Fibroblast of skin of left quadriceps (primary cell): Measurements from ENCODE around the gene HMCN2.
A peak's percentile ranks its signal among the peaks of the same experiment; 100 is the strongest.
"Not testable (repeated sequence)": the region's sequence is repeated elsewhere in the genome, so short reads cannot be mapped to it uniquely, and the experiment has no call there.

Experiments
- DNase-seq, 2 experiments: peaks; one replicate each; pipeline ENCODE4 v3.0.0-alpha.2; 2013; ENCODE audit warnings: low read depth in 2 of 2

HMCN2 gene

GRCh38 chr9:130432362-130432761 is 166.8 kb downstream of the HMCN2 start:
- no peak for DNase-seq

DNA sequence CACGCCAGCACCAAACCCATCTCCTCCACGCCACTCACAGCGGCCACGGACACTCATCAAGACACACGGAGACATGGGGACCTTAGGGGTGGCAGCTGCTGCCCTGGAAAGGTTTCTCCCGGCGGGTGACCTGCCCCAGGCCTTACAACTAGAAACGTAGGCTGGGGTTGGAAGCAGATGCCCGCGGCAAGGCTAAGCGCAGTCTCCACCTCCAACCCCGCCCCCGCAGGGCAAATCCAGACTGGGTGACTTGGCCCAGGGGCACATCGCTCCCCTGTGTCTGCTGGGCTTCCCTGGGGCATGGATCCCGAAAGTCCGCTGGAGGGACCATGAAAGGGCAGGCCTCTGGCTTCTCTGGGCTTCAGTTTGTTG is 167.2 kb downstream of the HMCN2 start:
- no peak for DNase-seq

- DNase-seq: no peak
Observed at GRCh38 chr9:130433168-130433946, 167.8 kb downstream of the HMCN2 start.

- no peak for DNase-seq
Observed at GRCh38 chr9:130433947-130434262, 168.3 kb downstream of the HMCN2 start.

GRCh38 chr9:130434656-130435055 is 169.1 kb downstream of the HMCN2 start:
- not testable (repeated sequence) for DNase-seq

DNA sequence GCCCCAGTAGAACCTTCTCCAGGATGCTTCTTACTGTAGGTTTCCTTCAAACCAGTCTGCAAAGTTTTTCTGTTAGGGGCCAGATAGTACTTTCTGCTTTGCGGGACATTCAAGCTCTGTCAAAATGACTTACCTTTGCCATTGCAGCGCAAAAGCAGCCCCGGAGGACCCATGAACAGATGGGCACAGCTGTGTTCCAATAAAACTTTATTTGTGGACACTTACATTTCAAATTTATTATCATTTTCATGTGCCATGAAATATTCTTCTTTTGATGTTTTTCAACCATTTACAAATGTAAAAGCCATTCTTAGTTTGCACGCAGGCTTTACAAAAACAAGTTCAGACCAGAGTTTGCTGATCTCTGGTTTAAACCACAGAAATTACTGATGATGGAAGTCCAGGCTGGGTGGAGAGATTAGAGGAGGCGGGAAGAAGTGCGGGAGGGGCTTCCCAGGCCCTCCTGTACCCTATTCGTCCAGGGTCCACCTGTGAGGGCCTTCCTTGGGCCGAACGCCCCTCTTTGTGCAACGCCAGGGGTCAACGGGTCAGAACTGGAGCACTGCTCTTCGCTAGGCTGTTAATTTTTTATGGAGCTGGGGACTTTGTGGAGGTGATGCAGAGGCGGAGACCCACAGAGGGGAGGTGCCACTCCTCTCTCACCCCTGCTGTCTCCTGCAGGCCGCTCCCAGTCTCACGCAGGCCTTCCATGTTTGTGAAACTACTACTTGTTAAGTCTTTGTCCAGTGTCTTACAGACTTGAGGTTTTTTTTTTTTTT is 171.6 kb downstream of the HMCN2 start:
- DNase-seq: no peak

GRCh38 chr9:130438382-130438981 is 172.9 kb downstream of the HMCN2 start:
- no peak for DNase-seq

GRCh38 chr9:130441031-130441430 is 175.5 kb downstream of the HMCN2 start:
- DNase-seq: no peak

DNA sequence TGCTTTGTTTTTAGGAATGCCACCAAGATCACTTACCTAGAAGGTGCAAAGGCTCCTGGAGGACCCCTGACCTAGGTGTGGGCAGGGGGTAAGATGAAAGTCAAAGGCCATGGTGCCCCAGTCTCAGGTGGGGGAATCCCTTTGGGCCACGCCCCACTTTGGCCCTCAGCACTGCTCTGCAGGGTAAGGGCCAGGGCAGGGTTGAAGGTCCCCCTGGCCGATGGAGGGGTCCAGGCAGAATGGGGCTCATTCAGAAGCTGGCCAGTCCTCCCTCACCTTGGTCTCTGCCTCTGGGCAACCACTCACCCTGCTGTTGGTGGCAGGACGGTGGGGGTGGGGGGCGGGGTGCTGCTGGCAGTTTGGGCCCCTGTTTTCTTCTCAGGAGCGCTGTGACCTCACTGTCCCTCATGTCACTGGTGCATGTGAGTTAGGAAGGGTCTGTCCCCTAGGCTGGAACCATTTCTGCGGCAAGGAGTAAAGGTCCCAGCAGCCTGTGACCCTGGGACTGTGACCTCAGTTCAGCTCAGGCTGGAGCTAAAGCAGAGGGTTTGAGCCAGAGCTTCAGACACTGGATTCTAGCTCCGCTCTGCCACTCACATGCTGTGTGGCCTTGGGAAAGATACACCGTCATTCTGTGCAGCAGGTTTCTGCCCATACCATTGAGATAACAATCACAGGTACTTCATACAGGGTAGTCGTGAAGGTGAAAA is 177.3 kb downstream of the HMCN2 start:
- DNase-seq: no peak

GRCh38 chr9:130443456-130443801 is 177.9 kb downstream of the HMCN2 start:
- DNase-seq: no peak

- DNase-seq: no peak
Observed at GRCh38 chr9:130443840-130444492, 178.4 kb downstream of the HMCN2 start.

DNA sequence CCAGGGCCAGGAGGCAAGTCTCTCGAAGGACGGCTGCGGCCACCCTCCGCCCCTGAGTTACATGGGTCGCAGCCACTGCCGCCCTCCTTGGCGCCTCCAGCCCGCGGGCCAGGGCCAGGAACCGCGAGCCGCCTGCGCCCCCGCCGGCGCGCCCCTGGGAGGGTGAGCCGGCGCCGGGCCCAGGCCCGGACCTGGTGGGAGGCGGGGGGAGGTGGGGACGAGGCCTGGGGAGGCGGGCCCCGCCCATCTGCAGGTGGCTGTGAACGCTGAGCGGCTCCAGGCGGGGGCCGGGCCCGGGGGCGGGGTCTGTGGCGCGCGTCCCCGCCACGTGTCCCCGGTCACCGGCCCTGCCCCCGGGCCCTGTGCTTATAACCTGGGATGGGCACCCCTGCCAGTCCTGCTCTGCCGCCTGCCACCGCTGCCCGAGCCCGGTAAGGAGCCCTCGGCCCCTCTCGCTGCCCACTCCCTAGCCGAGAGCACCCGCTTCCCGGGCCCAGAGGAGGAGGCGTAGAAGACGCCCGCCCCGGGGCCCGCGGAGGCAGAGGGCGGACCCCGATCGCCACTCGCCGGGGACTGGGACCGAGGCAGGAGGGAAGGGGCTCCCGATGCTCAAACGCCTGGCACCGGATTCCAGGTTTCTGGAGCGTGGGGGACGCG is 179.1 kb downstream of the HMCN2 start, which contains the start of gene ASS1:
Gene ASS1 (plus strand): TSS at position 397 of the 657 bp plus-strand sequence. CDS start 7,268 bp downstream, outside the sequence.
- no peak for DNase-seq

DNA sequence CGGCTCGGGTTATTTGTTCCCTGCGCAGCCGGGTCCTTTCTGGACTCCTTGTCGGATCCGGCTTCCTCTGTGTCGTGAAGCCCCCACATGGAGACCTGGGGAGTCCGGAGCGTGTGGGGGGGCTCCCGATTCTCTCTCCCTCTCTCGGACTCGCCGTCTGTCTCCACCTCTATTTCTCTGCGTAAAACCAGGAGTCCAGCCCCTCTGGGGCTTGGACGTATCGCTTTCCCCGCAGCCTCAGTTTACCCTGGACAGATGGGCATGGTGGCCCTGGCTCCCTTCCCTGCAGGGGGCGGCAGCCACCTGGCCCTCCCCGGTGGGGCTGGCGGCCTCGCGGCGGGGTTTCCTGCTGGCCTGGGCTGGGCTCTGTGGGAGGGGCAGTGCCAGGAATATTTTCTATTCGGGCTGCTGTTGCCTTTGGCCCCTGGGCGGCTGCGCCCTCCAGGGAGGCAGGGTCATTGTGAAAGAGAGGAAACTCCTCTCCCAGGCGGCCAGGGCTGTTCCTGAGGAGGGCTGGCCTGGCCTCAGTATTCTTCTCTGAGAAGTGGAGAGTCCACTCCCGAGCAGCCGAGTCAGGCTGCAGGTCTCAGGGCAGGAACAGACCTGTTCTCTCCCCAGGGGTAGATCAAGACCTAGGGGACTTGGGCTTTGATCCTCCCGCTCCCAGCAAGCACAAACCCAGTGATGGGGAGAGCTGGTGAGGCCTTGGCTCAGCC is 179.9 kb downstream of the HMCN2 start:
- no peak for DNase-seq

- peak; percentile 67 to 72 for DNase-seq
Observed at GRCh38 chr9:130446101-130446861, 180.7 kb downstream of the HMCN2 start.

DNA sequence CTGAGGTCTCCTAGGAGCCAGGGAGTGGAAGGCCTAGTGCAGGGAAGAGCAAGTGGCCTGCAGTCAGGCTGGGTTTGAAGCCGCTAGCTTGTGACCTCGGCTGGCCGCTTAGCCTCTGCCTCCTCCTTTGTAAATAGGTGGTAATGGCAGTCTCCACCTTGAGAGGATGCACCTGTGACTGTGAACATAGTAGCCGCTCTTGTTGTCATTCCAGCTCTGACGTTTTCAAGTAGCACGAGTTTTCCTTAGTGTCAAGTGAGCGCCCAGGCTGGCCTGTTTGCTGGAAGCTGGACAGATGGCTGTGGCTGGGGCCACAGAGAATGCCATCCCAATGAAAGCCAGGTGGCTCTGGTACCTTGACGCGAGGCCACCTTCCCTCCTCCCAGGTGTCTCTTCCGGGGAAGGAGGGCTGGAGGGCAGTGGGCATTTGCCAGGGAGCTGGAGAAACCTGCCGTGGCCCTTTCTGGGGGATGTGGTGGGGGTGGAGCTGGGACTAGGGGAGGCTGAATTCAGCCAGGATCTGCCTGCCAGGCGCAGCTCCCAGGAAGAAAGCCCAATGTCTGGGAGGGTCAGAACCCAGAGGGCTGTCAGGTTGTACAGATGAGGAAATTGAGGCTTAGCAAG is 181.7 kb downstream of the HMCN2 start:
- no peak for DNase-seq

- peak; percentile 53 for DNase-seq
Observed at GRCh38 chr9:130448035-130448624, 182.6 kb downstream of the HMCN2 start.

DNA sequence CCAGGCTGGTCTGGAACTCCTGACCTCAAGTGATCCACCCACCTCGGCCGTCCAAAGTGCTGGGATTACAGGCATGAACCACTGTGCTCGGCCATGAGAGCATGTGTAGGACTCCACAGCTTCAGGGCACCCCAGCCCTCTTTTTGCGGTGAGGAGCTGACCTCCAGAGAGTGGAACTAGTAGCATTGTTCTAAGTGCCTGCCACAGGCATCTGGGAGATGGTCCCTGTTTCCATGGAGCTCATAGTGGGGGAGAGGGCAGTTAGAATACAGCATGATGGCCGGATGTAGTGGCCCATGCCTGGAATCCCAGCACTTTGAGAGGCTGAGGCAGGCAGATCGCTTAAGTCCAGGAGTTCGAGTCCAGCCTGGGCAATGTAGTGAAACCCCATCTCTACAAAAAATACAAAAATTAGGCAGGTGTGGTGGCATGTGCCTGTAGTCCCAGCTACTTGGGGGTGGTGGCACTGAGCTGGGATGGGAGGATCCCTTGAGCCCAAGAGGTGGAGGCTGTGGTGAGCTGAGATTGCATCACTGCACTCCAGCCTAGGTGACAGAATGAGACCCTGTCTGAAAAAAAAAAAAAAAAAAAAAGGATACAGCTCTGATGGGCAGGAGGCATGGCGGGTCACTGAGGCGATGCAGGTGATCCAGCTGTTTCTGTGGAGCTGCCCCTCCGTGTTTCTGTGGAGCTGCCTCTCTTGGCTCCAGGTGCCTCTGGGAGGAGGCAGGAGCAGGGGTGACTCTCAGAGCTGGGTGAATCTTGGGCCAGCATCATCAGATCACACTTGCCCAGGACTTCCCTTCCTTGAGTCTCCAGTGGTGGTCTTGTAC is 183.4 kb downstream of the HMCN2 start:
- no peak for DNase-seq
